HFF-Myc (cell line): Measurements from ENCODE around the gene TAL1.

ENCODE experiments used
- DNase-seq: peaks from one replicate; pipeline ENCODE4 v3.0.0-alpha.2; 2011; ENCODE audit warnings: low read depth; ENCODE audit errors: extremely low read depth
- H3K4me3 ChIP-seq: replicated peaks from 2 replicates; pipeline ENCODE4 v1.5.1; 2011; ENCODE audit warnings: low read depth, mild to moderate bottlenecking, control low read depth, low read length
- CTCF ChIP-seq: IDR thresholded peaks from 2 replicates; pipeline ENCODE4 v1.5.1; 2012; ENCODE audit warnings: mild to moderate bottlenecking, low read depth, low read length, control low read depth; ENCODE audit errors: missing control alignments

Gene TAL1

GRCh38 chr1:47181955-47182675, 49.9 kb downstream of the TAL1 start:
- no peak overlapping the region for H3K4me3 ChIP-seq
- no peak for TF ChIP-seq CTCF
- DNase-seq: no peak

- TF ChIP-seq CTCF: no peak
- H3K4me3 ChIP-seq: no peak overlapping the region
- no peak for DNase-seq
These were observed 50.7 kb downstream of the TAL1 start for GRCh38 chr1:47181095-47181954.

DNA sequence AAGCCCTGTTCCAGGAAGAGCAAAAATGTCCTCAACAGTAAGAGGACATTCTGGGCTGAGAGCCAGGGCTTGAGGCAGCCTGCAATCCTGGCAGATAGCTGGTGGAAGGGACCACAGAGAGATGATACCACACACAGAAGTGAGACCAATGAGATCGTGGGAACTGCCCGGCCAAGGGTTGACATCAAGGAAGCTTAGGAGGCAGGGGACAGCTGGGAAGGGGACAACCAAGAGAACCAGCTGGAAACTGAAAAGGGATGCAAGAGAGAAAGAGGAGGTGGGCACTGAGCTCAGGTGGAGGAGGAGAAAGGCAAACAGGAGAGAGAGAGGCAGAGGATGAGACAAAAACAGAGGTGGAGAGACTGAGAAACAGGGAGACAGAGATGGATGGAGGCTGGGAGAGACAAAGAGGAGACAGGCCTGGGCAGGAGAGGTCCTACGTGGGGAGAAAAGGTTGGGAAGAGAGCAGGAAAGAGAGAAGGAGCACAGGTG, 51.4 kb downstream of the TAL1 start:
- TF ChIP-seq CTCF: no peak
- no peak for DNase-seq
- no peak overlapping the region for H3K4me3 ChIP-seq

- TF ChIP-seq CTCF: no peak
- H3K4me3 ChIP-seq: peak overlapping the region; percentile 40; the same call in 1 of the 2 replicates
- DNase-seq: no peak
These were observed 51.9 kb downstream of the TAL1 start for GRCh38 chr1:47179988-47180563.

- peak; percentile 93 for TF ChIP-seq CTCF
- peak; percentile 86 for DNase-seq
- H3K4me3 ChIP-seq: peak overlapping the region; percentile 40
These were observed 52.7 kb downstream of the TAL1 start for GRCh38 chr1:47179017-47179987.

- no peak for TF ChIP-seq CTCF
- no peak for DNase-seq
- 0 out of 2 replicates have a peak overlapping the region, but pooled peaks have one; percentile 40 for H3K4me3 ChIP-seq
These were observed 53.4 kb downstream of the TAL1 start for GRCh38 chr1:47178654-47179016.
